Measurements from ENCODE around the gene HOPX.

Gene HOPX

DNA sequence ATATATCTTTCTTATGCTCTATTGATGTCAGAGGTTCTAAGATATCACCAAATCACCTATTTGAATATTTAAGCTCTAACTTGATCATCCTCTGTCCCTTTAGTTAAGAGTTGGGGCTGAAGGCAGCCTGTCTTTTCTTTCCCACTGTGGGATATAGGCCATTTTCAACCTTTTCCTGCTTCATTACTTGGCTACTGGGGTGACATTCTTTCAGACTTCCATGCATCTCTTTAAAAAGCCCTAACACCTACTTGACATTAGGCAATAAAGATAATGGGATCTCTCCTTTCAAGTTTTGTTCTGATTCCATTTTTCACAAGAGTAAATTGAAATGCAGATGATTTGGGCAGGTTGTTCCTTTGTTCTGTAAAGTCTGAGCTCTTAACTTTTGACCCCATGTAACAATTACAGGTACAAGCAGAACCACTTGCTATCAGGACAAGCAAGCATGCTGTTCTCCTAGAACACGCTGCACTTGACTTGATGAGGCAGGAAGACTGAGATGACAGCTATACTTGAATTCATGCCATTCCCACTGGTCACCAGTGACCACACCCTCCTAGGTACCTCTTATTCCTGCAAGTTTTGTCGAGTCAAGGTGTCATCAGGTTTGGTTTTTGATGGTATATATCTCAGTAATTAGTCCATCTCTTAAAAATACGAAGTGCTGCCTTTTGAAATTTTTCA, 18.2 kb downstream of the HOPX start:
- H3K4me3 ChIP-seq (ENCODE audit: low read depth, low read length), result no peak overlapping the region
- TF ChIP-seq, protein P1, sequence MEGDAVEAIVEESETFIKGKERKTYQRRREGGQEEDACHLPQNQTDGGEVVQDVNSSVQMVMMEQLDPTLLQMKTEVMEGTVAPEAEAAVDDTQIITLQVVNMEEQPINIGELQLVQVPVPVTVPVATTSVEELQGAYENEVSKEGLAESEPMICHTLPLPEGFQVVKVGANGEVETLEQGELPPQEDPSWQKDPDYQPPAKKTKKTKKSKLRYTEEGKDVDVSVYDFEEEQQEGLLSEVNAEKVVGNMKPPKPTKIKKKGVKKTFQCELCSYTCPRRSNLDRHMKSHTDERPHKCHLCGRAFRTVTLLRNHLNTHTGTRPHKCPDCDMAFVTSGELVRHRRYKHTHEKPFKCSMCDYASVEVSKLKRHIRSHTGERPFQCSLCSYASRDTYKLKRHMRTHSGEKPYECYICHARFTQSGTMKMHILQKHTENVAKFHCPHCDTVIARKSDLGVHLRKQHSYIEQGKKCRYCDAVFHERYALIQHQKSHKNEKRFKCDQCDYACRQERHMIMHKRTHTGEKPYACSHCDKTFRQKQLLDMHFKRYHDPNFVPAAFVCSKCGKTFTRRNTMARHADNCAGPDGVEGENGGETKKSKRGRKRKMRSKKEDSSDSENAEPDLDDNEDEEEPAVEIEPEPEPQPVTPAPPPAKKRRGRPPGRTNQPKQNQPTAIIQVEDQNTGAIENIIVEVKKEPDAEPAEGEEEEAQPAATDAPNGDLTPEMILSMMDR (IDR thresholded peaks at IDR 0.05; ENCODE audit: low read depth, low read length), result no peak
- TF ChIP-seq, protein P2, sequence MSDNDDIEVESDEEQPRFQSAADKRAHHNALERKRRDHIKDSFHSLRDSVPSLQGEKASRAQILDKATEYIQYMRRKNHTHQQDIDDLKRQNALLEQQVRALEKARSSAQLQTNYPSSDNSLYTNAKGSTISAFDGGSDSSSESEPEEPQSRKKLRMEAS (IDR thresholded peaks at IDR 0.05; ENCODE audit: low read depth, low read length), result no peak
- no peak for TF ChIP-seq POLR2A (IDR thresholded peaks at IDR 0.05; ENCODE audit: extremely low read depth, insufficient read length)
- no peak for TF ChIP-seq MYC (IDR thresholded peaks at IDR 0.05; ENCODE audit: low read depth, low read length)
- DNase-seq (ENCODE audit: low read depth), result no peak

GRCh38 chr4:56659946-56660345, 21.1 kb downstream of the HOPX start:
- TF ChIP-seq, protein P1 (IDR thresholded peaks at IDR 0.05; ENCODE audit: low read depth, low read length), result no peak
- TF ChIP-seq POLR2A (IDR thresholded peaks at IDR 0.05; ENCODE audit: extremely low read depth, insufficient read length) (no peak), MYC (IDR thresholded peaks at IDR 0.05; ENCODE audit: low read depth, low read length) (no peak)
- TF ChIP-seq, protein P2 (IDR thresholded peaks at IDR 0.05; ENCODE audit: low read depth, low read length), result no peak
- no peak for DNase-seq (ENCODE audit: low read depth)
- no peak overlapping the region for H3K4me3 ChIP-seq (ENCODE audit: low read depth, low read length)

- no peak overlapping the region for H3K4me3 ChIP-seq (ENCODE audit: low read depth, low read length)
- TF ChIP-seq, protein P2 (IDR thresholded peaks at IDR 0.05; ENCODE audit: low read depth, low read length), result no peak
- TF ChIP-seq POLR2A (IDR thresholded peaks at IDR 0.05; ENCODE audit: extremely low read depth, insufficient read length) (no peak), MYC (IDR thresholded peaks at IDR 0.05; ENCODE audit: low read depth, low read length) (no peak)
- TF ChIP-seq, protein P1 (IDR thresholded peaks at IDR 0.05; ENCODE audit: low read depth, low read length), result no peak
- DNase-seq (ENCODE audit: low read depth), result no peak
These were observed 22.6 kb downstream of the HOPX start for GRCh38 chr4:56658528-56658927.

- H3K4me3 ChIP-seq (ENCODE audit: low read depth, low read length), result no peak overlapping the region
- DNase-seq (ENCODE audit: low read depth), result no peak
- TF ChIP-seq, protein P1 (IDR thresholded peaks at IDR 0.05; ENCODE audit: low read depth, low read length), result no peak
- TF ChIP-seq, protein P2 (IDR thresholded peaks at IDR 0.05; ENCODE audit: low read depth, low read length), result no peak
- TF ChIP-seq POLR2A (IDR thresholded peaks at IDR 0.05; ENCODE audit: extremely low read depth, insufficient read length), result no peak
- no peak for TF ChIP-seq MYC (IDR thresholded peaks at IDR 0.05; ENCODE audit: low read depth, low read length)
These were observed 23.3 kb downstream of the HOPX start for GRCh38 chr4:56657818-56658217.

- no peak for TF ChIP-seq MYC (IDR thresholded peaks at IDR 0.05; ENCODE audit: low read depth, low read length)
- no peak for TF ChIP-seq POLR2A (IDR thresholded peaks at IDR 0.05; ENCODE audit: extremely low read depth, insufficient read length)
- no peak for DNase-seq (ENCODE audit: low read depth)
- H3K4me3 ChIP-seq (ENCODE audit: low read depth, low read length), result no peak overlapping the region
These were observed 24.0 kb downstream of the HOPX start for GRCh38 chr4:56657128-56657527.

GRCh38 chr4:56656346-56656643, 24.8 kb downstream of the HOPX start:
- no peak for DNase-seq (ENCODE audit: low read depth)
- H3K4me3 ChIP-seq (ENCODE audit: low read depth, low read length), result no peak overlapping the region

More at GRCh38 chr4:56656346-56656643, 24.8 kb downstream of the HOPX start:
- TF ChIP-seq, protein P2 (IDR thresholded peaks at IDR 0.05; ENCODE audit: low read depth, low read length), result no peak
- TF ChIP-seq POLR2A (IDR thresholded peaks at IDR 0.05; ENCODE audit: extremely low read depth, insufficient read length) (no peak), MYC (IDR thresholded peaks at IDR 0.05; ENCODE audit: low read depth, low read length) (no peak)
- TF ChIP-seq, protein P1 (IDR thresholded peaks at IDR 0.05; ENCODE audit: low read depth, low read length), result no peak

Measured in NB4 (cell line).